Motor neuron (in vitro differentiated cells): Measurements from ENCODE around the gene PRAMEF5. TPM values are rescaled to one million over a fixed set of nuclear protein-coding genes. Genes with fewer than 3 reads are reported as not detected.
"Not testable (repeated sequence)": the region's sequence is repeated elsewhere in the genome, so short reads cannot be mapped to it uniquely, and the experiment has no call there.

ENCODE experiments used
- ATAC-seq, 8 experiments: fragments of 200-7000 bp; cut with Tn5 transposase; replicated peaks in 6 of 8; 2 replicates each; pipeline ENCODE4 v1.8.0; 2021; ENCODE audit warnings: mild to moderate bottlenecking in 8 of 8, moderate library complexity in 8 of 8
- H3K27ac ChIP-seq, 2 donors: fragments of 250-450 bp; sonication (Bioruptor Pico); 2 replicates each; pipeline ENCODE4 v1.9.0; 2021; ENCODE audit warnings: antibody characterized with exemption in 2 of 2, mild to moderate bottlenecking in 2 of 2, moderate library complexity in 1 of 2
- H3K4me1 ChIP-seq, 2 donors: fragments of 250-450 bp; sonication (Bioruptor Pico); replicated peaks in 1 of 2; 2 replicates each; pipeline ENCODE4 v1.6.1; 2021; ENCODE audit warnings: antibody characterized with exemption in 2 of 2, mild to moderate bottlenecking in 2 of 2, moderate library complexity in 1 of 2
- H3K4me3 ChIP-seq, 5 donors: fragments of 250-450 bp; sonication (Bioruptor Pico); 2 replicates each; pipeline ENCODE4 v1.9.0; 2021; ENCODE audit warnings: antibody characterized with exemption in 5 of 5, mild to moderate bottlenecking in 5 of 5, moderate library complexity in 4 of 5
- WGBS, 10 experiments: fragments of 450-650 bp; shearing (Covaris generic); methylation state at CpG; one replicate each; pipeline ENCODE4 v1.0.0; 2022; 5-methylcytosine and 5-hydroxymethylcytosine counted together
- in situ Hi-C, 9 experiments: fragments of 400-800 bp; cut with MboI; loops; one replicate each; pipeline ENCODE4 v1.15.0; 2021; ENCODE audit warnings: low sequenced_read_pairs in 9 of 9, low pct_unique_long_range_greater_than_20kb in 2 of 9; ENCODE audit not compliant: unreplicated experiment in 9 of 9
- total RNA-seq, 8 experiments: library from RNA; unstranded; fragments of 300-600 nt; gene quantifications; 2 replicates each; pipeline versions ENCODE4 v1.2.3 to v1.2.4, GENCODE V29; 2022

The PRAMEF5 gene
- total RNA-seq: not detected

GRCh38 chr1:13253898-13254297 lies at the start of gene PRAMEF5:
TSS of gene PRAMEF5 (plus strand) at chr1:13254198. CDS start at chr1:13259269, 5,071 bp downstream.
- H3K27ac ChIP-seq, ATAC-seq, H3K4me1 ChIP-seq, H3K4me3 ChIP-seq, in situ Hi-C loops: not testable (repeated sequence)
- no CpG with 5 or more reads among the region's 5 CpGs for WGBS, 10 experiments

- peak in 1 of 8 experiments; percentile 23 for ATAC-seq
- H3K27ac ChIP-seq, in situ Hi-C loops, H3K4me3 ChIP-seq, H3K4me1 ChIP-seq: not testable (repeated sequence)
- no CpG with 5 or more reads among the region's 9 CpGs for WGBS, 10 experiments
These were observed 45.3 kb upstream of the PRAMEF5 start for GRCh38 chr1:13208712-13209111.

GRCh38 chr1:13216619-13217018 lies 37.4 kb upstream of the PRAMEF5 start:
- in situ Hi-C loops: not testable (repeated sequence)

GRCh38 chr1:13219203-13219602 lies 34.8 kb upstream of the PRAMEF5 start:
- in situ Hi-C loops, H3K4me1 ChIP-seq, H3K4me3 ChIP-seq, H3K27ac ChIP-seq, ATAC-seq: not testable (repeated sequence)
- no CpG with 5 or more reads among the region's 3 CpGs for WGBS, 10 experiments

More at GRCh38 chr1:13216619-13217018, 37.4 kb upstream of the PRAMEF5 start:
- H3K4me1 ChIP-seq, H3K4me3 ChIP-seq, ATAC-seq, H3K27ac ChIP-seq: not testable (repeated sequence)
- no CpG with 5 or more reads among the region's 7 CpGs for WGBS, 10 experiments

GRCh38 chr1:13222788-13223187 lies 31.2 kb upstream of the PRAMEF5 start:
- no CpG with 5 or more reads among the region's 4 CpGs for WGBS, 10 experiments
- H3K27ac ChIP-seq, ATAC-seq, H3K4me1 ChIP-seq, H3K4me3 ChIP-seq, in situ Hi-C loops: not testable (repeated sequence)

GRCh38 chr1:13224480-13225060 lies 29.4 kb upstream of the PRAMEF5 start:
- 26 to 79% (median 44%) methylated on average over 2 to 5 of the region's 5 CpGs for WGBS, 10 experiments
- Histone ChIP-seq H3K4me3 (no peak overlapping the region), H3K27ac (no peak overlapping the region), H3K4me1 (no peaks in the 10 kb centered on the region)
- in situ Hi-C loops: no loop called here
- ATAC-seq: no peak

- in situ Hi-C loops, ATAC-seq, H3K27ac ChIP-seq, H3K4me1 ChIP-seq, H3K4me3 ChIP-seq: not testable (repeated sequence)
- 21% methylated on average over 5 of the region's 9 CpGs; no CpG with 5 or more reads in 9 of the 10 experiments for WGBS, 10 experiments
These were observed 28.3 kb upstream of the PRAMEF5 start, which contains the start of gene PRAMEF18 for GRCh38 chr1:13225675-13226204. TSS of gene PRAMEF18 (minus strand) at chr1:13226154. CDS start at chr1:13226106, 48 bp downstream.

- WGBS, 10 experiments: 21 to 63% (median 37%) methylated on average over 5 to 8 of the region's 8 CpGs
- H3K4me1 ChIP-seq, H3K4me3 ChIP-seq, ATAC-seq, H3K27ac ChIP-seq, in situ Hi-C loops: not testable (repeated sequence)
These were observed 26.5 kb upstream of the PRAMEF5 start for GRCh38 chr1:13227271-13228055.

GRCh38 chr1:13228343-13228781 lies 25.6 kb upstream of the PRAMEF5 start:
- in situ Hi-C loops: no loop called here
- WGBS, 10 experiments: 35 to 73% (median 48%) methylated on average over 3 to 7 of the region's 7 CpGs
- H3K4me1 ChIP-seq: no peaks in the 10 kb centered on the region
- H3K4me3 ChIP-seq: no peak overlapping the region
- H3K27ac ChIP-seq: no peak overlapping the region
- peak in 2 of 8 experiments; percentile 26 to 28 for ATAC-seq

GRCh38 chr1:13230096-13230495 lies 23.9 kb upstream of the PRAMEF5 start:
- H3K27ac ChIP-seq, in situ Hi-C loops, H3K4me3 ChIP-seq, H3K4me1 ChIP-seq, ATAC-seq: not testable (repeated sequence)
- WGBS, 10 experiments: 9 to 63% (median 51%) methylated on average over 1 to 5 of the region's 5 CpGs

- in situ Hi-C loops: not testable (repeated sequence)
- WGBS, 10 experiments: 17 to 67% (median 47%) methylated on average over 1 to 2 of the region's 2 CpGs; no CpG with 5 or more reads in 2 of the 10 experiments
These were observed 23.4 kb upstream of the PRAMEF5 start for GRCh38 chr1:13230601-13231000.

GRCh38 chr1:13231061-13231750 lies 22.8 kb upstream of the PRAMEF5 start:
- H3K27ac ChIP-seq, in situ Hi-C loops, H3K4me1 ChIP-seq, ATAC-seq, H3K4me3 ChIP-seq: not testable (repeated sequence)
- WGBS, 10 experiments: 12 to 70% (median 45%) methylated on average over 3 to 7 of the region's 7 CpGs

More at GRCh38 chr1:13230601-13231000, 23.4 kb upstream of the PRAMEF5 start:
- ATAC-seq, H3K4me1 ChIP-seq, H3K27ac ChIP-seq, H3K4me3 ChIP-seq: not testable (repeated sequence)

- H3K4me1 ChIP-seq, H3K4me3 ChIP-seq, ATAC-seq, H3K27ac ChIP-seq, in situ Hi-C loops: not testable (repeated sequence)
- 0 to 17% (median 0%) methylated on average over 1 to 2 of the region's 2 CpGs; no CpG with 5 or more reads in 7 of the 10 experiments for WGBS, 10 experiments
These were observed 21.9 kb upstream of the PRAMEF5 start for GRCh38 chr1:13232056-13232455.
